IPS-NIHi11 (cell line): ENCODE measurements around the gene KRTAP22-1.

Experiments
- DNase-seq: peaks from one replicate; pipeline ENCODE4 v3.0.0; 2012; ENCODE audit warnings: mixed read lengths, low spot score

KRTAP22-1 gene

GRCh38 chr21:30625449-30626165 is 24.7 kb downstream of the KRTAP22-1 start:
- no peak for DNase-seq

GRCh38 chr21:30628109-30628508 is 27.2 kb downstream of the KRTAP22-1 start:
- DNase-seq: no peak

- DNase-seq: no peak
Measured at GRCh38 chr21:30629200-30629599, 28.3 kb downstream of the KRTAP22-1 start.

- no peak for DNase-seq
Measured at GRCh38 chr21:30634906-30635305, 34.0 kb downstream of the KRTAP22-1 start, which contains the start of gene KRTAP20-2. Gene KRTAP20-2 (plus strand): TSS chr21:30635206. CDS start chr21:30635264, 58 bp downstream.

GRCh38 chr21:30638686-30639085 is 37.8 kb downstream of the KRTAP22-1 start:
- DNase-seq: no peak

- no peak for DNase-seq
Measured at GRCh38 chr21:30642564-30642963, 41.7 kb downstream of the KRTAP22-1 start, which contains the start of gene KRTAP20-3. Gene KRTAP20-3 (plus strand): TSS chr21:30642864.

- no peak for DNase-seq
Measured at GRCh38 chr21:30646904-30647414, 46.1 kb downstream of the KRTAP22-1 start.
